Posterior vena cava (tissue), 2 donors: Measurements from ENCODE around the gene LY6G6D. TPM values are rescaled to one million over a fixed set of nuclear protein-coding genes. Genes with fewer than 3 reads are reported as not detected.

Experiments
- DNase-seq: peaks from one replicate; pipeline ENCODE4 v3.0.0-alpha.2; 2020; ENCODE audit warnings: low spot score
- intact Hi-C, 2 donors: fragments of 100-400 bp; cut with DNase I; formaldehyde crosslinking; loops; one replicate each; pipeline versions ENCODE4 v1.14.1 to v1.14.2; 2022 to 2023
- long read RNA-seq, 2 donors: library from polyadenylated mRNA; unstranded; transcript quantifications; one replicate each; pipeline ENCODE4 v2.0.0, GENCODE V29; 2020 to 2021
- total RNA-seq, 2 donors: library from RNA; stranded (reverse); fragmentation: NEBNext Ultra II Directional; extraction: Animal tissue kit (Norgen Biotek cat#: 25700); gene quantifications; one replicate each; pipeline ENCODE4 v1.2.1, GENCODE V29; 2021
- donor health status: DM: yes; HTN: yes; CAD: no.
- donor health status: DM: yes; HTN: yes; CAD: no.

Gene LY6G6D, protein sequence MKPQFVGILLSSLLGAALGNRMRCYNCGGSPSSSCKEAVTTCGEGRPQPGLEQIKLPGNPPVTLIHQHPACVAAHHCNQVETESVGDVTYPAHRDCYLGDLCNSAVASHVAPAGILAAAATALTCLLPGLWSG
- not detected for total RNA-seq
- long read RNA-seq, donor 1: 0 reads
- long read RNA-seq, donor 2: 0 reads

DNA sequence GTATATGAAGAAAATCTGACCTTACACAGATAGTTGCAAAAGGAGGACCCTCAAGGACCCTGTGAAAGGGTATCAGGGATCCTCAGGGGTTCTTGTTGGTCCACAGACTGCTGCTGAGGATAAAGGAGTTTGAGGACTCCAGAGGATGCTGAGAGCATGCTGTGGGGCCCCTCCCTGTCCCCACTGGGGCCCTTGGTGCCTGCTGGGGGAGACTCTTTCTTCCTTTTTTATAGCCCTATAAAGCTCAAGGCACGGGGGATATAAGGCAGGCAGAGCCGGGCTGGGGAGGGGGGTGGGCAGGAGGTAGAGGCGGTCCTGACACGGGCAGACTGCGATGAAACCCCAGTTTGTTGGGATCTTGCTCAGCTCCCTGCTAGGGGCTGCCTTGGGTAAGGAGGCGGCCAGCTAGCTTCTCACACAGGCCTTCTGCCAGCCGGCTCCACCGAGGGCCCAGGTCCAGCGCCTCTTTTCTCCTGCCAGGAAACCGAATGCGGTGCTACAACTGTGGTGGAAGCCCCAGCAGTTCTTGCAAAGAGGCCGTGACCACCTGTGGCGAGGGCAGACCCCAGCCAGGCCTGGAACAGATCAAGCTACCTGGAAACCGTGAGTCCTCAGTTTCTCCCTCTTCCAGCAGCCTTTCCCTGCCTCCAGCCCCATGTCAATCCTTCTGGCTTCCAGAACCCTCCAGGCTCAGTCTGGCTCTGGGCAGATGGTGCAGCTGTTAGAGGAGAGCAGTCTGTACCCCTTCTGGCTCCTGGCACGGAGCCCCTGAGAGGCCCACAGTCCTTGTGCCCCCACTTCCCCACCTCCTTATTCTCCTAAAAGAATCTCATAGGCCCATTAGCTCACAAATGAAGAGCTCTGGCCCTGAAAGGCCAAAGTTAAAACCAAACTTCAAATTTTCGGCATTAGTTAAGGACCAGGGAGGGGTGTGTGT is at the start of gene LY6G6D:
Gene LY6G6D, plus strand, starts transcription at position 327 of the 937 bp plus-strand sequence. Its CDS starts 8 bp downstream, at position 335.
- intact Hi-C loops: no loop called here
- DNase-seq: no peak

DNA sequence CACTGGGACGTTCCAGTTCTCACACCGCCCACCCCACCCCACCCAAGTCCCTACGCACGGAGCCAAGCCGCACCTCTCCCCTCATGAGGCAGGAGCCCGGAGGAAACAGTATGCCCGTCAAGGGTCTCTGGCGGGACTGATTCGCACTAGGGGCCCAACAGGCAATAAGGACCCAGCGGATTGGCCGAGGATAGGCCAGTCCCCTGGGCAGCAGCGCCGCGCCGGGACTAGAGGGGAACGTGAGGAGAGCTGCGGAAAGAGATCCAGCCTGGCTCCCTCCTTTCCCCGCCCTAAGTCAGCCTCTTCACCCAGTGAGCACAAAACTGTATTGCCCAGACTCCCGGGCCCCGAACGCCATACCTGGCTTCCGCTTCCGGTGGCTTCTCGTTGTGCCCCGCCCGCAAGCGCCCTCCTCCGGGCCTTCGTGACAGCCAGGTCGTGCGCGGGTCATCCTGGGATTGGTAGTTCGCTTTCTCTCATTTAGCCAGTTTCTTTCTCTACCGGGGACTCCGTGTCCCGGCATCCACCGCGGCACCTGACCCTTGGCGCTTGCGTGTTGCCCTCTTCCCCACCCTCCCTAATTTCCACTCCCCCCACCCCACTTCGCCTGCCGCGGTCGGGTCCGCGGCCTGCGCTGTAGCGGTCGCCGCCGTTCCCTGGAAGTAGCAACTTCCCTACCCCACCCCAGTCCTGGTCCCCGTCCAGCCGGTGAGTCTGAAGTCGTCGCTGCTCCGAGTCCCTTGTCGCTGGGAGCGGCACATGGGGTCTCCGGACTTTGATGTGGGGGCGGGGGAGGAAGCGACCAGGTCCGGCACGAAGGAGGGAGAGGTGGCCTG is 49.4 kb upstream of the LY6G6D start, which contains the start of gene CSNK2B:
Gene CSNK2B, plus strand, starts transcription at position 580 of the 836 bp plus-strand sequence. CDS start 752 bp downstream, outside the sequence.
- peak; percentile 99 for DNase-seq
- intact Hi-C loops: no loop called here

DNA sequence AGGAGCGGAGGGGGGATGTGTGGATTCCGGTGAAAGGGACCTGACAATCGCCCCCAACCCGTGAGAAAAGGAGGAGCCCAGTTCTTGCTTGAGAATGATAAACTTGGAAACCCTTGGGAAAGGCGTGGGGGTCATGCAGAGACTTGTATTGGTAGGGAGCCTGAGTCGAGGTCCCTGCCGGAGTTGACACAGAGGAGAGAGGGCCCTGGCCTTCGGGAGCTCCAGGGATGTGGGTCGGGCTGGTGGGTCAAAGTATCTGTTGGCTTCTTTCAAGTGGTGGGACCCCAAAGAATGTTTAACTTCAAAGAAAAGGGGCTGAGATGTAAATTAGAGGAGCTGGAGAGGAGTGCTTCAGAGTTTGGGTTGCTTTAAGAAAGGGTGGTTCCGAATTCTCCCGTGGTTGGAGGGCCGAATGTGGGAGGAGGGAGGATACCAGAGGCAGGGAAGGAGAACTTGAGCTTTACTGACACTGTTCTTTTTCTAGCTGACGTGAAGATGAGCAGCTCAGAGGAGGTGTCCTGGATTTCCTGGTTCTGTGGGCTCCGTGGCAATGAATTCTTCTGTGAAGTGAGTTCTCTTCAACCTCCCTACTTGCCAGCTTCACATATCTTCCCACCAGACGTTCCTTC is 48.7 kb upstream of the LY6G6D start:
- DNase-seq: no peak

DNA sequence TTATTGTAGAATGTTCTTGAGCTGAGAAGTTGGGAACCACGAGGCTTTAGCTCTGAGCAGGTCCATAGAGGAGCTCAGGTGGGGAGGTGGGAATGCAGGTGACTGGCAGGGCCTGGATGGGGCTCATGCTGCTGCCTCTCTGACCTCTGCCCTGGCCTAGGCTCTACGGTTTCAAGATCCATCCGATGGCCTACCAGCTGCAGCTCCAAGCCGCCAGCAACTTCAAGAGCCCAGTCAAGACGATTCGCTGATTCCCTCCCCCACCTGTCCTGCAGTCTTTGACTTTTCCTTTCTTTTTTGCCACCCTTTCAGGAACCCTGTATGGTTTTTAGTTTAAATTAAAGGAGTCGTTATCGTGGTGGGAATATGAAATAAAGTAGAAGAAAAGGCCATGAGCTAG is 45.5 kb upstream of the LY6G6D start, which contains the start of gene LY6G5B:
Gene LY6G5B, plus strand, starts transcription at position 301 of the 400 bp plus-strand sequence. CDS start 975 bp downstream, outside the sequence.
- intact Hi-C loops: no loop called here
- DNase-seq: no peak

More for the DNA sequence above, 48.7 kb upstream of the LY6G6D start:
- intact Hi-C loops: no loop called here

DNA sequence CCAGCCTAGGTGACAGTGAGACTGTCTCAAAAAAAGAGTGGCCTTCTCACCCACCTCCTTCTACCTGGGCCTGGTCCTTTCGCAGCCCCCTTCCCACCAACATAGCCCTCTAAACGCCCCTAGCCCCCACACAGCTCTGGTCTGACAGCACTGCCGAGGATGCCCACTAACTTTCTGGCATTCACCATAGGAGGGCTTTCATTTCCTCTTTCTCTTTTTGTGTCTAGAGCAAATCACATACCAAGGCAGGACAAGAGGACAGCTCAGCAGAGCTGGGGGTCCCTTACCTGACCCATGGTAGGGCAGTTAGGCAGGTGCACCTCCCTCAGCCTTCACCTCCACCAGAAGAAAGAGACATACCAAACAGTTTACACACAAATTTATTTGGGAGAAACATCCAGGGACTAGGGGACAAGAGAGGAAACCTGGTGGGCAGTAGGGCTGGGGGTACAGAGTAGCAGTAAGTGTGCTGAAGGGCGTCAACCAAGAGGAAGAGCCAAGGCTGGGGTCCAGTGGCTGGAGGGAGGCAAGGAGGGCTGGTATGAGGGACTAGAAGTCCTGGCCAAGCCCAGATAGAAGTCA is 38.7 kb upstream of the LY6G6D start:
- no peak for DNase-seq
- intact Hi-C loops: loop anchor here in 1 of 2 donors (5.0 kb wide), 1 partner anchor 276 kb away; no protein-coding TSS in a partner anchor

DNA sequence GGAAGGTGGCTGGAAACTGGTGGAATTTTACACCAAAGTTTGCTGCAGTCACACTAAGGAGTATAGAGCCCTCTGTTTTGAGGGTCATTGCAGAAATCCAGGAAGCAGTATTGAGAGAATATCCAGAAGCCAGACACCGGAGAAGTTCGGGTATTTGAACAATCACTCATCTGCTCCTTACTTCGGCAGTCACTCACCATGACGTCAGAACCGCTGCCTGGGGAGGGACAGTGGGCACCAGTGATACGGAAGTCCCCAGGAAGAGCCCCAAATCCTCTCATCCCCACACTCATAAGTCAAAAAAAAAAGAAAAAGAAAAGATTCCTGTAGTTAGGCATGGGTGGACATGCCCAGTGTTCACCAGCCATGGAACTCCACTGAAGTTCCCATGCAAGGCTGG is 38.2 kb upstream of the LY6G6D start:
- intact Hi-C loops: loop anchor here in 1 of 2 donors (5.0 kb wide), 1 partner anchor 275 kb away; no protein-coding TSS in a partner anchor
- DNase-seq: no peak

DNA sequence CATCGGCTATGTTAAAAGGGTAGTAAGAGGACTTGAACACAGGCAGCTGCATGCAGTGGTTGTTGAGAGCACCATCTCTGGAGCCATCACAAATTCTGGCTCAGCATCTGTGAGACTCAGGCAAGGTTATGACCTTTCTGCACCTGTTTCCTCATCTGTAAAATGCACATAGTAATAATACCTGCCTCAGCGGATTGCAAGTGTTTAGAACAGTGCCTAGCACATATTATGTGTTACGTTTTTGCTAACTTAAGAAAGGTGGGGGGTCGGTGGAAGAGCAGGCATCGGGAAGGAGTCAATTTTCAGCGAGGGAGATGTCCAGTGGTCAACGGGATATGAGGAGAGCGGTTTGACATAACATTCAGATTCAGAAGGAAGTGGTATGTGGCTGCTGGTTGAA is 37.2 kb upstream of the LY6G6D start:
- DNase-seq: no peak
- intact Hi-C loops: loop anchor here in 1 of 2 donors (5.0 kb wide), 1 partner anchor 274 kb away; no protein-coding TSS in a partner anchor

DNA sequence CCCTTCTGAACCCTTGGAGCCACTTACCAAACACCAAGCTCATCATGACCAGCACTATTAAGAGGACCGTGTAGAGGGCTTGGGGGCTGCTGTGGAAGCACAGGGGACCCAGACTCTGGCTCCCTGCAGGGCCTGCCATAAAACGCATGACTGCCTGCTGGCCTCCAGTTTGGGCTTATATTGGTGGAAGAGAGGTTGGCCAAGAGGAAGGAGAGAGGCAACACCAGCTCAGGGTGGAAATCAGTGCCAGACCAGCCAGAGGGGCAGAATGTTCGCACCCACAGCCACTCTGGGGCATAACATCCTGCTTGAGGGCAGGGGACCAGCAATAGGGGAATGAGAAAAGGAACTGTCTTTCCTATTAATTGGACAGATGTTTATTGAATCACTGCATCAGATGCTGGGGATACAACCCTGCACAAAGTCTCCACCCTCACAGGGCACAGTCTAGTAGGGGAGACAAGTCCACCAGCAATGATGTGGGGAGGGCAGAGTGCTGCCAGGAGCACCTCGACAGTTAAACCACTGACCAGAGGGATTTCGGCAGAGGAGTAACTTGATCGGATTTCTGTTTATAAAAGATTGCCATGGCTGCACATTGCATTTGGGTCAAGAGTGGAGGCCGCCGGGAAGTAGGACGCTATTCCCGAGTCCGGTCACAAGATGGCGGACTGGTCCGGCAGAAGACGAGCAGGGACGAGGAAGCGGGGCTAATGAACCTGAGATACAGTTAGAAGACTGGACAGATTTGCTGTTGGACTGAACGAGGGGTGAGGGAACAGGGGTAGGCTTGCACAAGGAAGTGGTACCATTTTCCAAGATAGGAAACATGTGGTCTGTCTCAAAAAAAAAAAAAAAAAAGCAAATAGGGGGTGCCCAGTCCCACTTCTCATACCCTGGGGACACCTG is 34.7 kb upstream of the LY6G6D start, which contains the start of gene LY6G5C:
Gene LY6G5C, minus strand, starts transcription at position 842 of the 909 bp plus-strand sequence. Its CDS starts 694 bp downstream, at position 148.
- DNase-seq: peak; percentile 95
- intact Hi-C loops: loop anchor here (5.0 to 10.0 kb wide), 2 partner anchors 152 to 154 kb away; no protein-coding TSS in a partner anchor

DNA sequence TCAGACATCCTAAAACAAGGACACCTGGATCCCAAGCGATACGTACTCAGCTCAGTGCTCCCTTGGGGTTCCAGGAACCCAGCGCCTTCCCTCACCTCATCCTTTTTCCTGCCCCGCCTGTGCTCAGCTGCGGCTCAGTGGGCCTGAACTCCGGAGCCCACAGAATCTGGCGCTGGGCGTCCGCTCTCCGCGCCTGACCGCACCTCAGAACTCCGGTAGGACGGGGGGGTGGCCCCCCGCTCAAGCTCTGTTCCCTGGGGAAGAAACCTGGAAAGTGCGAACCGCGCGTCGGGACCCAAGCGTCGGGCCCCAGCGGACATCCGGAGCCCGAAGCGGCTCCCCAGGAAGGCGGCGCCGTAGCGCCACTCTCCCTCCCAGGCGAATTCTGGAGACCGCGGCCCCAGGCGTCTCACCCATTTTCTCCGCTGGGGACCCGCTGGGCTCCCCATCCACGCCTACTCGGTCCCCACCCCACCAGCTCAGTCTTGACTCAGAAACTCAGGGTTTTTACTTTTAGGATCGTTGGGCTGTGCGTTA is 33.9 kb upstream of the LY6G6D start:
- intact Hi-C loops: loop anchor here (5.0 to 10.0 kb wide), 2 partner anchors 151 to 154 kb away; no protein-coding TSS in a partner anchor
- DNase-seq: no peak

DNA sequence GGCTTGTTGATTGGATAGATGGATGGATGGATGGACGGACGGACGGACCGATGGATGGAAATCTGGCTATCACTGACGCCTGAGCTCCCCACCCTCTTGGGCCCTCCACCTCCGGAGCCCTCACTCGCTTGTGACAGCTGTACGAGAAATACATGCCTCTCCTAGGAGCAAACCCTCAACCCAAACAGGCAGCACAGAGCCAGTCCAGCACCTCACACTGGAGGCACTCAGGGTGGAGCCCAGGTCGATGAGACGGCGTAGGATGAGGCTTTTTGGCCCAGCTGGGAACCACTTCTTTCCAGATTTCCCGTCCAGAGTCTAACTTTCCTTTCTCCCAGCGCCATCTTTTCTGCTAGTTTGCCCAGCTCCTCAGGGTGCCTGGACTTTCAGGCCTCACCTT is 31.6 kb upstream of the LY6G6D start:
- no peak for DNase-seq
- intact Hi-C loops: loop anchor here (5.0 to 10.0 kb wide), 2 partner anchors 149 to 151 kb away; no protein-coding TSS in a partner anchor

DNA sequence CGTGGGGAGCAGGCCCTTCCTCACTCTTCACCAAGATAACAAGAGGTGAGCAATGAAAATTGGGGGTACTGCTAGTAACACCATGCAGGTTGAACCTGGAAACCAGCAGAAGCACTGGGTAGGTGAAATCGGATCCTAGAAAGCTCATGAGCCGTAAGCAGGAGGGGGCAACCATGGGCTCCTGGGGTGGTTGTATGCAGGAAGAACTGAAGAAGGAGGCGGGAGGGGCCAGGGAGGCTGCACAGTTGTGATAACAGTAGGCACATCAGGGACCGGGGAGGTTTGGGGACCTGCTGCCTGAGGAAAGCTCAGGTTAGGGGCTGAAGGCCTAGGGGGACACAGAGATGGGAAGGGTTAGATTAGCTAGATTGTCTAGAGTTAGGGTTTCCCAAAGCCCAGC is 28.7 kb upstream of the LY6G6D start:
- no peak for DNase-seq
- intact Hi-C loops: loop anchor here in 1 of 2 donors (10.0 kb wide), 1 partner anchor 148 kb away; no protein-coding TSS in a partner anchor

DNA sequence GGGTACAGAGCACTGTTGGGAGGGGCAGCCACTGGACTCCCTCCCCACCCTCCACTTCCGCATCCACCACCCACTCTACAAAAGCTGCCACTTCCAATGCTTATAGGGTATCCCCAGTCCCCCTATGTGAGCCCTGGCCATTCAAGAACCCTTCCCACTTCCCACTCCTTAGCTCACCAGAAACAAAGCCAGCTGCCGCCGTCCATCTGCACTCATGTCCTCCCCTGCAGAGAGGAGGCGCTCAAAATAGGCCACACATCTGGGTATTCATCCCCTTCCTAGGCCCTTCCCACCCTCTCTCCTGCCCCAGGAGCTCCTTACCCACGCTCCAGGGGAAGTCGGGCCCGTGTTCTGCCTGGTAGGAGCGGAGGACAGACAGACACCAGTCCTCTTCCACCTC is 27.8 kb upstream of the LY6G6D start:
- DNase-seq: no peak
- intact Hi-C loops: loop anchor here in 1 of 2 donors (10.0 kb wide), 1 partner anchor 147 kb away; no protein-coding TSS in a partner anchor

DNA sequence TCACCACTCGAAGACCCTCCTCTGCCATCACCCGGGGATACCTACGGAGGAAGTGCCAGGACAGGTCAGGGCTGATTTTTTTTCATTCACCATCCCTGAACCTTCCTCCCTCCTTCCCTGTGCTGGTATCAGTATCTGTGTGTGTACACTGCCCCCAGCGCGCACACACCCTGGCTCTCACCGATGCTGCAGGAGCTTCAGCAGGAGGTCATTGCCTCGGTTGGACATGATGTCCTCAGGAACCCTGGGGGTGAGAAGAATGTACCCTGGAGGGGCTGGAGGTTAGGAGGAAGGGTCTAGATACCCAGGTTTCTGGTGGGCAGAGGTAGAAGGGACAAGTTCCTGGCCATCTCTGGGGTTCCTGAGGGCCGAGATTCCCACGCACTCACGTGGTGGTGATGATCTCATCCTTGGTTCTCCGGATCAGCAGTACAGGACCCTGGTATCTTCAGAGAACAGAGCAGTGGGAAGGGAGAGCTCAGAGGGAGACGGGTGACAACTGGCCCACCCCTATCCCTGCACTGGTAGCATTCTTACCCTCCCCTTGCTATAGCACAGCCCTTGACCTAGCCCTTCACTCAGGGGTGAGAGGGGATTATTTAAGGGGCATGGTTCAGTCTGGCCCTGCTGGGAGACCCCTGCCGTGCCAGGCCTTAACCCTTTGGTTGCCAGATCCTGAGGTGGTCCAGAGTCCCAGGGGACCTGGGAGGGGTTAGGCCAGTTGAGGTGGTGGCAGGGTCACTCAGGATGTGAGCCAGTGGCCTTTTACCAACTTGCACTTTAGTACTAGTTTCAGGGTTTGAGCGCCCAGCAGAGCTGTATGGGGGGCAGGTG is 27.1 kb upstream of the LY6G6D start:
- peak; percentile 64 for DNase-seq
- intact Hi-C loops: loop anchor here in 1 of 2 donors (10.0 kb wide), 1 partner anchor 147 kb away; no protein-coding TSS in a partner anchor

DNA sequence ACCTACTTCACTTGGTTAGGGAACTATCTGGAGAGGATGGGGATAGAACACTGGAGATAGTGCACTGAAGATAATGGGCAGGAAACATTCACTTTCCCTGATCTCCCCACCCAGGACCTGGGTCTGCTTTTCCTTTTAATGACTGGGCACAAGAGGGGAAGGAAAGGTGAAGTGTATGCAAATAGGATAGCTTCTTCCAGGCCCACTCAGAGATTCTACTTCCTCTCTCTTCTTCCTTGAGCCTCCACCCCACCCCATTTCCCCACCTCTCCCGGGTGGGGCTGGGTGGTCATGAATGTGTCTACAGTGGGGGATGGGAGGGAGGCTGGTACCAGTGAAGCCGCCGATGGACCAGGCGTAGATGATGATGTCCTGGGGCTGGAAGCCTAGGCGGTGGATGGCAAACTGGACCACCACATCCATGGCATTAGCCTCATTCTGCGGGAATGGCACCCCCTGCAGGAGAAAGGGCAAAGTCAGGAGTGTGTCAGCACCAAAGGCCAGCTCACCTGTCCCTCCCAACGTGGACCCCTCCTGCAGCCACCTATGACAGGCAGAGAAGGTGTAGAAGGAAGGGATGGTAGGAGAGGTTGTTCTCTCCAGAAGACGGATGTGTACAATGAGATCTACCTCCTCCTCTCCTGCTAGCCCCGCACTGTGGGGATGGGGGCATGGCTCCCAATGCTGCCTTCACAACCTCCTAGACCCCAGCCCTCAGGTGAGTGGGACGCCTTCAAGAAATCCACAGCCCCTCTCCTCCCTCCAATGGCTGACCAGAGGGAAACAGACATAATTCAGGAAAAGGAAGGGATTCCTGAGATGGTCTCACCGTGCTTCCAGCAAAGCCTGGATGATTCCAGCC is 25.7 kb upstream of the LY6G6D start:
- intact Hi-C loops: loop anchor here in 1 of 2 donors (10.0 kb wide), 1 partner anchor 145 kb away; no protein-coding TSS in a partner anchor
- no peak for DNase-seq
